ENCODE data around the gene PKIG.

DNA sequence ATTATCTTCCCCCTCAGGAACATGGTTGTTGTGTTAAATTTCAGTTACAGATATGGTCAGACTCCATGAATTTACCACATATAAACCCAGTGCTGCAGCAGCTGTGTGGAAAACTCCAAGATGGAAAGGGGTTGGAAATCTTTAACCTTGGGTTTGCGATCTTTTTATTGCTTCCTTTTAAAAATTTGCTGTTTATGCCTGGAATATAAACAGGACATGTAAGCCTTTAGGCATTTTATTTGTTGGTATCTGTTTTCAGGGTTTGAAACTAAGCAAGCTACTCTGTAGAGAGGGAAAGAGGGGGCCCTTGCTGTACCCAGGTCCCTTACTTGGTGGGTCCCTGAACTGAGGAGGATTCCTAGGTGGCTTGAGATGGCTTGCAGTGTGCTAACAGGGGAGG lies 778 bp downstream of the PKIG start:
- TF ChIP-seq FOXK2 (conservative IDR thresholded peaks at IDR 0.05 in 1 of 2, IDR thresholded peaks at IDR 0.05 in 1 of 2; ENCODE audit: low read depth in 2 of 2) (no peak), ZSCAN29 (IDR thresholded peaks at IDR 0.05) (no peak), RFX5 (IDR thresholded peaks at IDR 0.05; ENCODE audit: low read depth, low read length) (no peak), EZH2 (IDR thresholded peaks at IDR 0.05; ENCODE audit: borderline replicate concordance, low read depth, low read length) (no peak), SIN3A (IDR thresholded peaks at IDR 0.05; ENCODE audit: borderline replicate concordance in 2 of 2, control insufficient read depth in 1 of 2, low read depth in 2 of 2, low read length in 2 of 2) (no peak), PHF20 (IDR thresholded peaks at IDR 0.05; ENCODE audit: partially characterized antibody) (no peak), IRF2 (CRISPR knock-in tag; IDR thresholded peaks at IDR 0.05) (no peak), NFATC3 (IDR thresholded peaks at IDR 0.05) (no peak), HNRNPL (IDR thresholded peaks at IDR 0.05; ENCODE audit: low read depth, low read length) (no peak), FOXK1 (CRISPR knock-in tag; IDR thresholded peaks at IDR 0.05; ENCODE audit: borderline replicate concordance) (no peak), SRF (CRISPR knock-in tag; IDR thresholded peaks at IDR 0.05) (no peak)

Data from K562 (cell line).